ENCODE data around the gene TRIM51. TPM values are rescaled to one million over a fixed set of nuclear protein-coding genes. Genes with fewer than 3 reads are reported as not detected.
"Not testable (repeated sequence)": the region's sequence is repeated elsewhere in the genome, so short reads cannot be mapped to it uniquely, and the experiment has no call there.

The TRIM51 gene
- total RNA-seq, 1 experiment from 2014 or later = not detected

DNA sequence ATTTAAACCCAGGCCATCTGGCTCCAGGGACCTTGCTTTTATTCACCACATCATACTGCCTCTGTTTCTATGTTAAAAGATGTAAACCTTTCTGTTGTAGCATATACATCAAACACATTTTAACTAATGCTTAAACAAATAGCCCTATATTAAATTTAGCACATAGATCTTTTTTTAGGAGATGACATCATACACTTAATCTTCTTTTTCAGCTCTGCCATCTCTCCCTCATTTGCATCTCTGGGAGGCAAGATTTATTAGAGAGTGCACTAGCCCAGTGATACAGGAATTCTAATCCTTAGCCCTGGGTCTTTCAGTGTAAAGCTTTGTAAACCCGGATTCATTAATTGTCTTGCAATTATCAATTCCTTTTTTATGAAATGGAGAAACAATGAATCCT lies 31.0 kb upstream of the TRIM51 start:
- BruUV-seq (replicated peaks) = no TSS peak

GRCh38 chr11:55854704-55855103 lies 28.4 kb upstream of the TRIM51 start:
- CTCF ChIA-PET = no interaction called here
- DNase-seq (ENCODE audit: unreplicated experiment) = no peak
- Mint-ChIP-seq H3K9me3 (ENCODE audit: unreplicated experiment) (peaks cover 37% of the 10 kb centered on the region), H3K36me3 (ENCODE audit: insufficient read depth, unreplicated experiment) (no peaks in the 10 kb centered on the region), H3K4me1 (ENCODE audit: insufficient read depth, unreplicated experiment) (no peaks in the 10 kb centered on the region), H3K4me3 (ENCODE audit: unreplicated experiment) (no peak overlapping the region), H3K27ac (ENCODE audit: low read depth, unreplicated experiment) (no peak overlapping the region), H3K27me3 (ENCODE audit: insufficient read depth, unreplicated experiment) (no peaks in the 10 kb centered on the region)
- intact Hi-C loops (cut with micrococcal nuclease) = no loop called here
- POLR2A ChIA-PET = no interaction called here
- no TSS peak for BruUV-seq (replicated peaks)
- TF ChIP-seq, protein P1, sequence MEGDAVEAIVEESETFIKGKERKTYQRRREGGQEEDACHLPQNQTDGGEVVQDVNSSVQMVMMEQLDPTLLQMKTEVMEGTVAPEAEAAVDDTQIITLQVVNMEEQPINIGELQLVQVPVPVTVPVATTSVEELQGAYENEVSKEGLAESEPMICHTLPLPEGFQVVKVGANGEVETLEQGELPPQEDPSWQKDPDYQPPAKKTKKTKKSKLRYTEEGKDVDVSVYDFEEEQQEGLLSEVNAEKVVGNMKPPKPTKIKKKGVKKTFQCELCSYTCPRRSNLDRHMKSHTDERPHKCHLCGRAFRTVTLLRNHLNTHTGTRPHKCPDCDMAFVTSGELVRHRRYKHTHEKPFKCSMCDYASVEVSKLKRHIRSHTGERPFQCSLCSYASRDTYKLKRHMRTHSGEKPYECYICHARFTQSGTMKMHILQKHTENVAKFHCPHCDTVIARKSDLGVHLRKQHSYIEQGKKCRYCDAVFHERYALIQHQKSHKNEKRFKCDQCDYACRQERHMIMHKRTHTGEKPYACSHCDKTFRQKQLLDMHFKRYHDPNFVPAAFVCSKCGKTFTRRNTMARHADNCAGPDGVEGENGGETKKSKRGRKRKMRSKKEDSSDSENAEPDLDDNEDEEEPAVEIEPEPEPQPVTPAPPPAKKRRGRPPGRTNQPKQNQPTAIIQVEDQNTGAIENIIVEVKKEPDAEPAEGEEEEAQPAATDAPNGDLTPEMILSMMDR (IDR thresholded peaks at IDR 0.05; ENCODE audit: unreplicated experiment) = no peak

More for the DNA sequence above, 31.0 kb upstream of the TRIM51 start:
- H3K9me3 Mint-ChIP-seq (ENCODE audit: unreplicated experiment) = peaks cover 44% of the 10 kb centered on the region
- ChIA-PET POLR2A (no interaction called here), CTCF (interaction anchor here (0.6 kb wide), 1 partner anchor 14 kb away, joined by 3 read pairs; no protein-coding TSS in a partner anchor)
- no peaks in the 10 kb centered on the region for H3K27me3 Mint-ChIP-seq (ENCODE audit: insufficient read depth, unreplicated experiment)
- intact Hi-C loops (cut with micrococcal nuclease) = no loop called here
- no peak for DNase-seq (ENCODE audit: unreplicated experiment)
- TF ChIP-seq, protein P1 (IDR thresholded peaks at IDR 0.05; ENCODE audit: unreplicated experiment) = no peak
- H3K4me1 Mint-ChIP-seq (ENCODE audit: insufficient read depth, unreplicated experiment) = no peaks in the 10 kb centered on the region
- H3K4me3 Mint-ChIP-seq (ENCODE audit: unreplicated experiment) = no peak overlapping the region
- H3K36me3 Mint-ChIP-seq (ENCODE audit: insufficient read depth, unreplicated experiment) = no peaks in the 10 kb centered on the region
- no peak overlapping the region for H3K27ac Mint-ChIP-seq (ENCODE audit: low read depth, unreplicated experiment)

- H3K27ac Mint-ChIP-seq (ENCODE audit: low read depth, unreplicated experiment); intact Hi-C loops (cut with micrococcal nuclease); H3K36me3 Mint-ChIP-seq (ENCODE audit: insufficient read depth, unreplicated experiment); DNase-seq (ENCODE audit: unreplicated experiment); POLR2A ChIA-PET; H3K4me3 Mint-ChIP-seq (ENCODE audit: unreplicated experiment); CTCF ChIA-PET; H3K4me1 Mint-ChIP-seq (ENCODE audit: insufficient read depth, unreplicated experiment); H3K27me3 Mint-ChIP-seq (ENCODE audit: insufficient read depth, unreplicated experiment); BruUV-seq (replicated peaks): not testable (repeated sequence)
- H3K9me3 Mint-ChIP-seq (ENCODE audit: unreplicated experiment) = peaks cover 12% of the 10 kb centered on the region
These were observed 15.7 kb upstream of the TRIM51 start for GRCh38 chr11:55867354-55867753.

- BruUV-seq (replicated peaks); H3K27me3 Mint-ChIP-seq (ENCODE audit: insufficient read depth, unreplicated experiment); H3K4me3 Mint-ChIP-seq (ENCODE audit: unreplicated experiment); POLR2A ChIA-PET; intact Hi-C loops (cut with micrococcal nuclease); H3K4me1 Mint-ChIP-seq (ENCODE audit: insufficient read depth, unreplicated experiment); H3K27ac Mint-ChIP-seq (ENCODE audit: low read depth, unreplicated experiment); CTCF ChIA-PET; H3K9me3 Mint-ChIP-seq (ENCODE audit: unreplicated experiment); DNase-seq (ENCODE audit: unreplicated experiment); H3K36me3 Mint-ChIP-seq (ENCODE audit: insufficient read depth, unreplicated experiment): not testable (repeated sequence)
These were observed 10.4 kb upstream of the TRIM51 start for GRCh38 chr11:55872731-55873130.

DNA sequence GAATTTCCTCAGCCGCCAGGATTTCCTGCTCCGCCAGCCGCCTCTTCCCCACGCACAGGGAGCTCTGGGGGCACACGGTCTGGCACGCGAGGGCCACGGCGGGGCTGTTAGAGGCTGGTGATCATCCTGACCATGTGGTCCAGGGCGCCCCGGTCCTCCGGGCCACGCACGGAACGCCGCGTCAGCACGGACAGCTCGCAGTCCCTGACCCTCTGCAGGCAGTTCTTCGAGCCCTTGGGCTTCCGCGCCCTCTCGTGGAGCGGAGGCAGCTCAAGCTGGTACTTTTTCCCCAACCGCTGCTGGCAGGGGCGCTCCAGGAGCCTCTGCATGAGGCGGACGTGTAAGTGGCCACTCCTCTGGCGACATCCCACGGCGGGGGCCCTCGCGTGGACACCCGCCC lies 10.0 kb upstream of the TRIM51 start:
- BruUV-seq (replicated peaks); H3K4me3 Mint-ChIP-seq (ENCODE audit: unreplicated experiment); CTCF ChIA-PET; H3K27ac Mint-ChIP-seq (ENCODE audit: low read depth, unreplicated experiment); H3K27me3 Mint-ChIP-seq (ENCODE audit: insufficient read depth, unreplicated experiment); DNase-seq (ENCODE audit: unreplicated experiment); H3K4me1 Mint-ChIP-seq (ENCODE audit: insufficient read depth, unreplicated experiment); H3K9me3 Mint-ChIP-seq (ENCODE audit: unreplicated experiment); H3K36me3 Mint-ChIP-seq (ENCODE audit: insufficient read depth, unreplicated experiment); intact Hi-C loops (cut with micrococcal nuclease); POLR2A ChIA-PET: not testable (repeated sequence)

GRCh38 chr11:55884995-55885394 lies 1.9 kb downstream of the TRIM51 start:
- DNase-seq (ENCODE audit: unreplicated experiment); H3K27ac Mint-ChIP-seq (ENCODE audit: low read depth, unreplicated experiment); H3K4me3 Mint-ChIP-seq (ENCODE audit: unreplicated experiment); CTCF ChIA-PET; H3K4me1 Mint-ChIP-seq (ENCODE audit: insufficient read depth, unreplicated experiment); BruUV-seq (replicated peaks); intact Hi-C loops (cut with micrococcal nuclease); H3K27me3 Mint-ChIP-seq (ENCODE audit: insufficient read depth, unreplicated experiment); H3K36me3 Mint-ChIP-seq (ENCODE audit: insufficient read depth, unreplicated experiment): not testable (repeated sequence)
- peaks cover 11% of the 10 kb centered on the region for H3K9me3 Mint-ChIP-seq (ENCODE audit: unreplicated experiment)
- POLR2A ChIA-PET = interaction anchor here (0.7 kb wide), 1 partner anchor 32 kb away, joined by 3 read pairs; no protein-coding TSS in a partner anchor

DNA sequence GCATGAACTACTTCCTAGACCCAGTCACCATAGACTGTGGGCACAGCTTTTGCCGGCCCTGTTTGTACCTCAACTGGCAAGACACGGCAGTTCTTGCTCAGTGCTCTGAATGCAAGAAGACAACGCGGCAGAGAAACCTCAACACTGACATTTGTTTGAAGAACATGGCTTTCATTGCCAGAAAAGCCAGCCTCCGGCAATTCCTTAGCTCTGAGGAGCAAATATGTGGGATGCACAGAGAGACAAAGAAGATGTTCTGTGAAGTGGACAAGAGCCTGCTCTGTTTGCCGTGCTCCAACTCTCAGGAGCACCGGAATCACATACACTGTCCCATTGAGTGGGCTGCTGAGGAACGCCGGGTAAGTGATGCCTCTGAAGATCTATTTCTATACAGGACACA lies 2.4 kb downstream of the TRIM51 start:
- H3K4me3 Mint-ChIP-seq (ENCODE audit: unreplicated experiment); CTCF ChIA-PET; DNase-seq (ENCODE audit: unreplicated experiment); intact Hi-C loops (cut with micrococcal nuclease); H3K27ac Mint-ChIP-seq (ENCODE audit: low read depth, unreplicated experiment); H3K36me3 Mint-ChIP-seq (ENCODE audit: insufficient read depth, unreplicated experiment); BruUV-seq (replicated peaks); H3K27me3 Mint-ChIP-seq (ENCODE audit: insufficient read depth, unreplicated experiment); H3K4me1 Mint-ChIP-seq (ENCODE audit: insufficient read depth, unreplicated experiment): not testable (repeated sequence)
- peaks cover 11% of the 10 kb centered on the region for H3K9me3 Mint-ChIP-seq (ENCODE audit: unreplicated experiment)
- POLR2A ChIA-PET = interaction anchor here (0.7 kb wide), 1 partner anchor 32 kb away, joined by 3 read pairs; no protein-coding TSS in a partner anchor
